Measurements from ENCODE around the gene B4GALT5.

The B4GALT5 gene

DNA sequence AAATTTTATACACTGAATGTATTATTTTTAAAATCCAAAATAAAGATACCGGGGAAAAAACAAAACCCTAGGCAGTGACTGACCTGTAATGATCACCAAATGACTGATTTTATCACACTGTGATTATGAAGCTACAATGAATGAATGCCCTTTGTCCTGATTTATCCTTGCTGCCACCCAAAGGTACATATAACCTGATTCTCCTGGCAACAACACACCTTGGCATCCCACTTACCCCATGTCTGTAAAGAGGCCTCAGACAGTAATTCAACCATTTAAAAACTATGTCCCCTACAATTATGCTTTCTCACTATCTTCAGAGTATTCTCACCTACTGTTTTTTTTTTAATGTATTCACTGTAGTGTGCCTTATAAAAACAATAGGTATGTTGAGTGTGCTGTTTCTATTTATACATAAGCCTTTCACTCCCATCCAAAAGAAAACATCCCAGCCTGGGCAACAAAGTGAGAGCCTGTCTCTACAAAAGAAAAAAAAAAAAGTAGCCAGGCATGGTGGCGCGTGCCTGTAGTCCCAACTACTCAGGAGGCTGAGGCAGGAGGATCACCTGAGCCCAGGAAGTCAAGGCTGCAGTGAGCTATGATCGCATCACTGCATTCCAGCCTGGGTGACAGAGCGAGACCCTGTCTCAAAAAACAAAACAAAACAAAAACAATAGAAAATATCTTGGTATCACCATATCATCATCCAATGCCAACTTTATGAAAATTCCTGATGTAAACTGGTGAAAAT, 21.7 kb downstream of the B4GALT5 start:
- DNase-seq (ENCODE audit: low read depth) = no peak
- TF ChIP-seq, protein P1, sequence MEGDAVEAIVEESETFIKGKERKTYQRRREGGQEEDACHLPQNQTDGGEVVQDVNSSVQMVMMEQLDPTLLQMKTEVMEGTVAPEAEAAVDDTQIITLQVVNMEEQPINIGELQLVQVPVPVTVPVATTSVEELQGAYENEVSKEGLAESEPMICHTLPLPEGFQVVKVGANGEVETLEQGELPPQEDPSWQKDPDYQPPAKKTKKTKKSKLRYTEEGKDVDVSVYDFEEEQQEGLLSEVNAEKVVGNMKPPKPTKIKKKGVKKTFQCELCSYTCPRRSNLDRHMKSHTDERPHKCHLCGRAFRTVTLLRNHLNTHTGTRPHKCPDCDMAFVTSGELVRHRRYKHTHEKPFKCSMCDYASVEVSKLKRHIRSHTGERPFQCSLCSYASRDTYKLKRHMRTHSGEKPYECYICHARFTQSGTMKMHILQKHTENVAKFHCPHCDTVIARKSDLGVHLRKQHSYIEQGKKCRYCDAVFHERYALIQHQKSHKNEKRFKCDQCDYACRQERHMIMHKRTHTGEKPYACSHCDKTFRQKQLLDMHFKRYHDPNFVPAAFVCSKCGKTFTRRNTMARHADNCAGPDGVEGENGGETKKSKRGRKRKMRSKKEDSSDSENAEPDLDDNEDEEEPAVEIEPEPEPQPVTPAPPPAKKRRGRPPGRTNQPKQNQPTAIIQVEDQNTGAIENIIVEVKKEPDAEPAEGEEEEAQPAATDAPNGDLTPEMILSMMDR (conservative IDR thresholded peaks at IDR 0.05; ENCODE audit: low read length) = no peak
- H3K4me3 ChIP-seq (ENCODE audit: low read length) = no peak overlapping the region

DNA sequence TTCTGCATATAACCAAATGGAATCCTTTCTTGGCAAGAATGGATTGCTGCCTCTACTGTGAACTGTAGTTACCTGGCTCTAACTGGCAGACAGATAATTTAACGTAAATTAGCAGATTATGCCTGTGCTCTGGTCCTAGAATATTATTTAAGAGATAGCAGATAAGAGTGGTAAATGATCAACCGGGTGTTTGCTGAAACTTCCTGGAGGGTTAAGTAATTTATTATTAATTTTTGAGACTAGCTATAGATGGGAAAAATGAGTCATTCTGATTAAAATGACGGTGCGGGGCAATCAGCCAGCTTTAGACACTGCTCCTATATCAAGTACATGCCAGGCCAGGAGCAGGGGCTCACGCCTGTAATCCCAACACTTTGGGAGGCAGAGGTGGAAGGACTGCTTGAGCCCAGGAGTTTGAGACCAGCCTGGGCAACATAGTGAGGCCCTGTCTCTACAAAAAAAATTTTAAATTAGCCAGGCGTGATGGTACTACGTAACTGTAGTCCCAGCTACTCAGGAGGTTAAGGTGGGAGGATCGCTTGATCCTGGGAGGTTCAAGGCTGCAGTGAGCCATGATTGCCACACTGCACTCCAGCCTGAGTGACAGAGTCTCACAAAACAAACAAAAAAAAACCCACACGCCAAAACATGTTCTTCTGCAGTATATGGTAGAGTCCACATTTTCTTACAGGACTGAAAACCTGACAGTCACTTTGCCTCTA, 22.6 kb downstream of the B4GALT5 start:
- DNase-seq (ENCODE audit: low read depth) = no peak
- TF ChIP-seq, protein P1 (conservative IDR thresholded peaks at IDR 0.05; ENCODE audit: low read length) = no peak
- no peak overlapping the region for H3K4me3 ChIP-seq (ENCODE audit: low read length)

DNA sequence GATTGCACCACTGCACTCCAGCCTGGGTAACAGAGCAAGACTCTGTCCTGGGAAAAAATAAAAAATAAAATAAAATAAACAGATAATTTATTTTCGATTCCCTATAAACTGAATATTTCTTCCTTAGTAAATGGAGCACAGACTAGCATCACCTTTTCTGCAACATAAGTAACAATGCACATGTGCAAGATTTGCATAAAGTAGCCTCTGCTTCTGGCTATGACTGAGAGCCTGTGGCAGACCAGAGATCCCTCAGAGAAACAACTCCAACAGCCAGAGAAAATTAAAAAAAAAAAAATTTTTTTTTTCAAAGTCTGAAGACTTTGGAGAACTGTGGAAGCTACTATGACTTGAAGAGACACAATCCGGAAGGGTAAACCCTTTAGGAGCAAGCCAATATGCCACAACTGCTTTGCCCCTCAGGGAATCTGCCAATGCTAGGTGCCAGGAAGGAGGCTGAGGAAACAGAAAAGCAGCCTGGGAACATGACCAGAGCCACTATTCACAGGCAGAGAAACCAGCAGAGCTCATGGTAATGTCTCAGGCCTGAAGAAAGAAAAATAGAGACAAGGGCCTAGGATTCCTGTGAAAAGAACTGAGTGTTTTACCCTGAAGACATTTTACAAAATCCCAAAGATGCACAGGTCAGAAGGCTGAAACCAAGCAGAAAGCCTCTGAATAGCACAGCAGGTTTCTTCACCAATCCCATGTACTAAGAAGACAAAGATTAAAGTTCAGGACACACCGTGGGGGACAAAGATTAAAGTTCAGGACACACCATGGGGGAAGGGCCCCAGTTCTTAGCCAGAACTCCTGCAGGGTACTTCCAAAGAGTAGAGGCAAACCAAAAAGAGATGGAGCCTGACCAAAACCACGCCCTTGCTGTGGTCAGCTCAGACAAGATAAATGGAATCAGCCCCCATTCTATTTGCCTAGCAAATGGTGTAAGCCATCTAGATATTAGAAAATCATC, 25.8 kb downstream of the B4GALT5 start:
- no peak for DNase-seq (ENCODE audit: low read depth)
- H3K4me3 ChIP-seq (ENCODE audit: low read length) = no peak overlapping the region
- TF ChIP-seq, protein P1 (conservative IDR thresholded peaks at IDR 0.05; ENCODE audit: low read length) = no peak

DNA sequence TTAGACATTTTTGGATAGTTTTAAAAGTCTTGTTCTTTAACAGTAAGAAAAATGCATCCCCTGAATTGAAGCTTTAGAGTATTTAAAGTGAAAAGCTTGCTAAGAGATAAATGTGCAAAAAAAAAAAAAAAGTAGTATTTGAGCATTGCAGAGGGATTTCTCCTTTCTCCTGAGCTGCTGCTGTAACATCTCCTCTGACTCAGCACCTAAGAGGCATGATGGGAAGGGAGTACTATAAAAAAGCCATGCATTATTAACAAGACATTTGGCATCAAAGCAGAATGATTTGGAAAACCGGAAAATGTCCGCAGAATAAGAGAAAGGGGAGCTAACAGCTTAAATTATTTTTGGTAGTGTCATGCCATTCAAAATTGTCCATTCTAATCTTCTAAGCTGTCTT, 27.9 kb downstream of the B4GALT5 start:
- no peak overlapping the region for H3K4me3 ChIP-seq (ENCODE audit: low read length)
- TF ChIP-seq, protein P1 (conservative IDR thresholded peaks at IDR 0.05; ENCODE audit: low read length) = no peak
- DNase-seq (ENCODE audit: low read depth) = peak; percentile 75

DNA sequence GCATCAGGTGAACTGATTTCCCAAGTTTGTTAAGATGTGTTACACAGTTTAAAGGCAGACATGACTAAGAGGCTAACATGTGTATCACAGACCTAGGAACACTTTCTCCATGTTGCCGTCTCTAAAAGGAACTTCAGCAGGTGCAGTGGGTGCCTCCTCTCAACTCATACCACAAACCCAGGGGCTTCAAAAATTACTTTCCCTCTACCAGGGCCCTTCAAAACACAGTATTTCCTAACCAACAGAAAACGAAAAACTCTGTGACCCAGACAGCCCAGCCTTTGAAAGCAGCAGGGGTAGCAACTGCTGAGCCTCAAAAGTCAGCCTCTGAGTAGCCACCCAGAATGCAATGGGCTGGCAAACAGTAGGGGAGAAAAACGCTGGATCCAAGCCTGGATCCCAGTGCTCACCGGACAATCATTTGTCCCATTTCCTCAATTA, 28.5 kb downstream of the B4GALT5 start:
- H3K4me3 ChIP-seq (ENCODE audit: low read length) = no peak overlapping the region
- TF ChIP-seq, protein P1 (conservative IDR thresholded peaks at IDR 0.05; ENCODE audit: low read length) = no peak
- no peak for DNase-seq (ENCODE audit: low read depth)

DNA sequence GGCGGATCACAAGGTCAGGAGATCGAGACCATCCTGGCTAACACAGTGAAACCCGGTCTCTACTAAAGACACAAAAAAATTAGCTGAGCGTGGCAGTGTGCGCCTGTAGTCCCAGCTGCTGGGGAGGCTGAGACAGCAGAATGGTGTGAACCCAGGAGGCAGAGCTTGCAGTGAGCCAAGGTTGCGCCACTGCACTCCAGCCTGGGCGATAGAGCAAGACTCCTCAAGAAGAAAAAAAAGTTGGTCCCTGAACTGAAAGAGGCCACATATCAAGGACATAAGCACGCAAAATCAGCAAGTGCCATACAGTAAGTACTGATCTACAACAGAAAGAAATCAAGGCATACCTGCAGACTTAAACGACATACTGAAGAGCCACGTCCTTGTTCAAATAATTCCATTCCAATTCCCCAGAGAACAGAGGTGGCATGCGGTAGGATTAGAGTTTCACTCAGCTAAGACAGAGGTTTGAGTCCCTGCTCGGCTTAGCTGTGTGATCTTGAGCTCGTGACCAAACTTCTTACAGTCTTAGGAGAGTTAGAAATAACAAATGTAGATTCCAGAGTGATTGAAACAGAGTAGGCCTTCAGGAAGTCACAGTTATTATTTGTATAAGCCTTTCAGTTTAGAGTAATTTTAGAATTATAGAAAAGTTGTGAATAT, 29.2 kb downstream of the B4GALT5 start:
- TF ChIP-seq, protein P1 (conservative IDR thresholded peaks at IDR 0.05; ENCODE audit: low read length) = no peak
- H3K4me3 ChIP-seq (ENCODE audit: low read length) = no peak overlapping the region
- DNase-seq (ENCODE audit: low read depth) = no peak

Measured in AG10803 (cell line).